Measurements from ENCODE around the gene GSC2. TPM values are rescaled to one million over a fixed set of nuclear protein-coding genes. Genes with fewer than 3 reads are reported as not detected.
A peak's percentile ranks its signal among the peaks of the same experiment; 100 is the strongest.

Gene GSC2
- total and polyA plus RNA-seq, 9 of the 15 experiments (the other 6 are each of a cell fraction or from before 2014, with no cell fraction given) = not detected

DNA sequence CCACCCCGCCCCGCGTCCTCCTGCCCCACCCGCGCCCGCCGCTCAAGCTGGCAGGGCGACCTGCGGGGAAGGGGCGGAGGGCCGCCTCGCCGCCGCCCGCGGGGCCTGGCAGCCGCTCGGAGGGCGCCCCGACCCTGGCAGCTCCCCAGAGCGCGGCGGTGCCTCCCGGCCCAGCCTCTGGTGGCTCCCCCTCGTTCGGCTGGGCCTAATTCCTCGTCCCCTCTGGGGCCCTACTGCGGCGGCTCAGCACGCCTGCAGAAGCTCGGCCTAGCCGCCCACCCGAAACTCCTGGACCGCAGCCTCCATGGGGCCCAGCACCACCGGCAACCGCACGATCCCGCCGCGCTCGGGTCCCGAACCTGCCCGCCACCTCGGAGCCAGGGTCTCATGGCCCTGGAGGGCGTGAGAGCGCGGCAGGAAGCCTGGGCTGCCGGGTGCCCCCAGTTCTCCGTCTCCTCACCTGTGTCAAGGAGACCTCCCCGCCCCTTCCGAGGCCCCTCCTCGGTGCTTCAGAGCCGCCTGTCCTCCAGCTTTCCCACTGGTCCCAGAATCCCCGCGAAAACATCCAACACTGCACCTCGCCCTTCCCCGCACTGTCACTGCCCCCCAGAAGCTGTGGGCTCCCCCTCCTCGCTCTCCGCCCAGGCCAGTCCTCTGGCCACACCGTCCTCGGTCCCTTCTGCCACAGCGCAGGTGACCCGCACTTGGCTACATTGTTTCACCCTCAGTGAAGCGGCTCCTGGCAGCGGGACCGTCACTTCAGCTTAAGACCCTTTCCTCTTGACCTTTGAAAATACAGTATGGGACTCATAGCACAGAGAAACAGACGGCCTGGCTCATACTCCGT, 613 bp upstream of the GSC2 start (continued):
- TF ChIP-seq, protein P1, sequence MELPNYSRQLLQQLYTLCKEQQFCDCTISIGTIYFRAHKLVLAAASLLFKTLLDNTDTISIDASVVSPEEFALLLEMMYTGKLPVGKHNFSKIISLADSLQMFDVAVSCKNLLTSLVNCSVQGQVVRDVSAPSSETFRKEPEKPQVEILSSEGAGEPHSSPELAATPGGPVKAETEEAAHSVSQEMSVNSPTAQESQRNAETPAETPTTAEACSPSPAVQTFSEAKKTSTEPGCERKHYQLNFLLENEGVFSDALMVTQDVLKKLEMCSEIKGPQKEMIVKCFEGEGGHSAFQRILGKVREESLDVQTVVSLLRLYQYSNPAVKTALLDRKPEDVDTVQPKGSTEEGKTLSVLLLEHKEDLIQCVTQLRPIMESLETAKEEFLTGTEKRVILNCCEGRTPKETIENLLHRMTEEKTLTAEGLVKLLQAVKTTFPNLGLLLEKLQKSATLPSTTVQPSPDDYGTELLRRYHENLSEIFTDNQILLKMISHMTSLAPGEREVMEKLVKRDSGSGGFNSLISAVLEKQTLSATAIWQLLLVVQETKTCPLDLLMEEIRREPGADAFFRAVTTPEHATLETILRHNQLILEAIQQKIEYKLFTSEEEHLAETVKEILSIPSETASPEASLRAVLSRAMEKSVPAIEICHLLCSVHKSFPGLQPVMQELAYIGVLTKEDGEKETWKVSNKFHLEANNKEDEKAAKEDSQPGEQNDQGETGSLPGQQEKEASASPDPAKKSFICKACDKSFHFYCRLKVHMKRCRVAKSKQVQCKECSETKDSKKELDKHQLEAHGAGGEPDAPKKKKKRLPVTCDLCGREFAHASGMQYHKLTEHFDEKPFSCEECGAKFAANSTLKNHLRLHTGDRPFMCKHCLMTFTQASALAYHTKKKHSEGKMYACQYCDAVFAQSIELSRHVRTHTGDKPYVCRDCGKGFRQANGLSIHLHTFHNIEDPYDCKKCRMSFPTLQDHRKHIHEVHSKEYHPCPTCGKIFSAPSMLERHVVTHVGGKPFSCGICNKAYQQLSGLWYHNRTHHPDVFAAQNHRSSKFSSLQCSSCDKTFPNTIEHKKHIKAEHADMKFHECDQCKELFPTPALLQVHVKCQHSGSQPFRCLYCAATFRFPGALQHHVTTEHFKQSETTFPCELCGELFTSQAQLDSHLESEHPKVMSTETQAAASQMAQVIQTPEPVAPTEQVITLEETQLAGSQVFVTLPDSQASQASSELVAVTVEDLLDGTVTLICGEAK (IDR thresholded peaks at IDR 0.05) = no peak
- TF ChIP-seq, protein P1 (CRISPR knock-in tag; IDR thresholded peaks at IDR 0.05) = 0 out of 2 replicates have a peak, but pooled peaks have one; percentile 7

All from K562 (cell line).